MM.1S (cell line): ENCODE measurements around the gene SYNE4.

ENCODE experiments used
- DNase-seq: peaks from one replicate; pipeline ENCODE4 v3.0.0-alpha.2; 2015
- H2AFZ ChIP-seq: fragments of 300-600 bp; sonication (generic); 2 replicates; pipeline ENCODE4 v1.6.0; 2016; ENCODE audit warnings: antibody characterized with exemption, low read length
- H3F3A ChIP-seq: fragments of 300-600 bp; sonication (generic); 2 replicates; pipeline ENCODE4 v1.6.1; 2016; ENCODE audit warnings: mild to moderate bottlenecking, antibody characterized with exemption, low read length, moderate library complexity, mixed read lengths; ENCODE audit not compliant: insufficient read depth
- H3K27ac ChIP-seq: fragments of 300-600 bp; sonication (generic); 2 replicates; pipeline ENCODE4 v1.5.1; 2016; ENCODE audit warnings: mild to moderate bottlenecking, low read length
- H3K27me3 ChIP-seq: fragments of 300-600 bp; sonication (generic); replicated peaks from 2 replicates; pipeline ENCODE4 v1.6.0; 2016; ENCODE audit warnings: low read length; ENCODE audit not compliant: insufficient read depth
- H3K36me3 ChIP-seq: fragments of 300-600 bp; sonication (generic); replicated peaks from 2 replicates; pipeline ENCODE4 v1.6.1; 2016; ENCODE audit warnings: mild to moderate bottlenecking, low read length, mixed read lengths; ENCODE audit not compliant: insufficient read depth
- H3K4me1 ChIP-seq: fragments of 300-600 bp; sonication (generic); 2 replicates; pipeline ENCODE4 v1.6.1; 2016; ENCODE audit warnings: low read length, mixed read lengths
- H3K4me2 ChIP-seq: fragments of 300-600 bp; sonication (generic); 2 replicates; pipeline ENCODE4 v1.6.0; 2016; ENCODE audit warnings: low read depth, low read length
- H3K4me3 ChIP-seq: fragments of 300-600 bp; sonication (generic); 2 replicates; pipeline ENCODE4 v1.5.1; 2016; ENCODE audit warnings: low read length, mixed read lengths
- H3K79me2 ChIP-seq: fragments of 300-600 bp; sonication (generic); 2 replicates; pipeline ENCODE4 v1.6.1; 2016; ENCODE audit warnings: mixed run types, low read length, mixed read lengths
- H3K9ac ChIP-seq: fragments of 300-600 bp; sonication (generic); 2 replicates; pipeline ENCODE4 v1.6.1; 2016; ENCODE audit warnings: low read length, mixed read lengths
- H3K9me2 ChIP-seq: fragments of 300-600 bp; sonication (generic); replicated peaks from 2 replicates; pipeline ENCODE4 v1.6.1; 2016; ENCODE audit warnings: mild to moderate bottlenecking, low read length, mixed read lengths; ENCODE audit not compliant: insufficient read depth
- H3K9me3 ChIP-seq: fragments of 300-600 bp; sonication (generic); replicated peaks from 2 replicates; pipeline ENCODE4 v1.6.1; 2016; ENCODE audit warnings: mild to moderate bottlenecking, low read length, mixed read lengths; ENCODE audit not compliant: insufficient read depth
- H4K20me1 ChIP-seq: fragments of 300-600 bp; sonication (generic); 2 replicates; pipeline ENCODE4 v1.6.1; 2016; ENCODE audit warnings: mild to moderate bottlenecking, low read length, moderate library complexity, mixed read lengths; ENCODE audit not compliant: insufficient read depth
- CTCF ChIP-seq: fragments of 300-600 bp; sonication (generic); IDR thresholded peaks from 2 replicates; pipeline ENCODE4 v1.5.1; 2016; ENCODE audit warnings: antibody characterized with exemption, low read length, mixed read lengths
- EZH2 ChIP-seq: fragments of 300-600 bp; sonication (generic); optimal IDR thresholded peaks from 2 replicates; pipeline ENCODE3; 2017; ENCODE audit warnings: low read depth, mild to moderate bottlenecking, antibody characterized with exemption, low read length, mixed read lengths
- EZH2phosphoT487 ChIP-seq: fragments of 300-600 bp; sonication (generic); IDR thresholded peaks from 2 replicates; pipeline ENCODE4 v1.6.1; 2018; ENCODE audit warnings: antibody characterized with exemption, low read length

The SYNE4 gene

GRCh38 chr19:36051637-36052036 lies 43.0 kb upstream of the SYNE4 start:
- Histone ChIP-seq H3K4me2 (no peak overlapping the region), H2AFZ (no peak overlapping the region), H3K4me1 (no peaks in the 10 kb centered on the region), H3K36me3 (no peaks in the 10 kb centered on the region), H3F3A (peaks cover 9% of the 10 kb centered on the region), H3K9me2 (no peaks in the 10 kb centered on the region), H3K9ac (no peak overlapping the region), H3K4me3 (no peak overlapping the region), H3K27me3 (no peaks in the 10 kb centered on the region), H3K27ac (no peak overlapping the region), H4K20me1 (no peaks in the 10 kb centered on the region), H3K9me3 (no peaks in the 10 kb centered on the region), H3K79me2 (peaks cover 18% of the 10 kb centered on the region)
- no peak for TF ChIP-seq EZH2
- TF ChIP-seq EZH2phosphoT487 = no peak
- no peak for TF ChIP-seq CTCF
- DNase-seq = no peak

- Histone ChIP-seq H3K79me2 (peaks cover 14% of the 10 kb centered on the region), H3K4me1 (no peaks in the 10 kb centered on the region), H3K4me2 (no peak overlapping the region), H3K9me2 (no peaks in the 10 kb centered on the region), H3K27me3 (no peaks in the 10 kb centered on the region), H3K27ac (no peak overlapping the region), H3K36me3 (no peaks in the 10 kb centered on the region), H4K20me1 (no peaks in the 10 kb centered on the region), H3K9me3 (no peaks in the 10 kb centered on the region), H3F3A (peaks cover 9% of the 10 kb centered on the region), H3K9ac (no peak overlapping the region), H3K4me3 (no peak overlapping the region), H2AFZ (no peak overlapping the region)
- DNase-seq = no peak
- TF ChIP-seq EZH2 = no peak
- TF ChIP-seq EZH2phosphoT487 = no peak
Observed at GRCh38 chr19:36051236-36051635, 42.6 kb upstream of the SYNE4 start.

- Histone ChIP-seq H3K9me3 (no peaks in the 10 kb centered on the region), H3K27me3 (no peaks in the 10 kb centered on the region), H4K20me1 (no peaks in the 10 kb centered on the region), H3K4me3 (no peak overlapping the region), H3K79me2 (no peaks in the 10 kb centered on the region), H3K27ac (no peak overlapping the region), H3F3A (peaks cover 9% of the 10 kb centered on the region), H2AFZ (no peak overlapping the region), H3K9ac (no peak overlapping the region), H3K9me2 (no peaks in the 10 kb centered on the region), H3K4me2 (no peak overlapping the region), H3K36me3 (no peaks in the 10 kb centered on the region), H3K4me1 (no peaks in the 10 kb centered on the region)
- no peak for DNase-seq
- TF ChIP-seq EZH2phosphoT487 (no peak), CTCF (no peak), EZH2 (no peak)
Observed at GRCh38 chr19:36049080-36049698, 40.6 kb upstream of the SYNE4 start.

- Histone ChIP-seq H3K79me2 (no peaks in the 10 kb centered on the region), H4K20me1 (no peaks in the 10 kb centered on the region), H2AFZ (no peak overlapping the region), H3K27ac (no peak overlapping the region), H3K9me3 (no peaks in the 10 kb centered on the region), H3K9me2 (no peaks in the 10 kb centered on the region), H3K4me2 (no peak overlapping the region), H3K27me3 (no peaks in the 10 kb centered on the region), H3K36me3 (no peaks in the 10 kb centered on the region), H3K9ac (no peak overlapping the region), H3K4me1 (no peaks in the 10 kb centered on the region), H3F3A (no peaks in the 10 kb centered on the region), H3K4me3 (no peak overlapping the region)
- TF ChIP-seq EZH2phosphoT487 = no peak
- no peak for TF ChIP-seq EZH2
- TF ChIP-seq CTCF = no peak
- DNase-seq = no peak
Observed at GRCh38 chr19:36047835-36048234, 39.2 kb upstream of the SYNE4 start.
